ENCODE results near the gene HIBADH.

The HIBADH gene

GRCh38 chr7:27663989-27664331 lies 1.3 kb upstream of the HIBADH start:
- Histone ChIP-seq H3K36me3 (ENCODE audit: control insufficient read depth in 2 of 2, insufficient read depth in 2 of 2, low read length in 2 of 2) (no peaks in the 10 kb centered on the region), H3K27me3 (ENCODE audit: control insufficient read depth in 2 of 2, insufficient read depth in 2 of 2, low read length in 2 of 2) (no peaks in the 10 kb centered on the region), H3K4me1 (ENCODE audit: control insufficient read depth in 2 of 2, insufficient read depth in 2 of 2, low read length in 2 of 2) (peaks cover 5 to 10% of the 10 kb centered on the region in 2 donors), H3K27ac (ENCODE audit: low read depth in 2 of 2, low read length in 2 of 2) (peak overlapping the region; percentile 23 to 72), H3K9ac (ENCODE audit: low read depth in 1 of 2, low read length in 2 of 2) (no peak overlapping the region), H3K4me3 (ENCODE audit: low read length in 2 of 2) (no peak overlapping the region), H3K9me3 (ENCODE audit: control insufficient read depth in 2 of 2, low read length in 2 of 2) (no peaks in the 10 kb centered on the region)

- H3K4me1 ChIP-seq (ENCODE audit: control insufficient read depth in 2 of 2, insufficient read depth in 2 of 2, low read length in 2 of 2), result peaks cover 5 to 10% of the 10 kb centered on the region in 2 donors
- H3K27ac ChIP-seq (ENCODE audit: low read depth in 2 of 2, low read length in 2 of 2), result peak overlapping the region; percentile 70 to 88
- no peaks in the 10 kb centered on the region for H3K36me3 ChIP-seq (ENCODE audit: control insufficient read depth in 2 of 2, insufficient read depth in 2 of 2, low read length in 2 of 2)
- H3K4me3 ChIP-seq (ENCODE audit: low read length in 2 of 2), result peak overlapping the region; percentile 86 to 92
- no peaks in the 10 kb centered on the region for H3K27me3 ChIP-seq (ENCODE audit: control insufficient read depth in 2 of 2, insufficient read depth in 2 of 2, low read length in 2 of 2)
- peak overlapping the region; percentile 76 to 92 for H3K9ac ChIP-seq (ENCODE audit: low read depth in 1 of 2, low read length in 2 of 2)
- no peaks in the 10 kb centered on the region for H3K9me3 ChIP-seq (ENCODE audit: control insufficient read depth in 2 of 2, low read length in 2 of 2)
These were observed 733 bp downstream of the HIBADH start for GRCh38 chr7:27661811-27662489.

- Histone ChIP-seq H3K36me3 (ENCODE audit: control insufficient read depth in 2 of 2, insufficient read depth in 2 of 2, low read length in 2 of 2) (no peaks in the 10 kb centered on the region), H3K9ac (ENCODE audit: low read depth in 1 of 2, low read length in 2 of 2) (no peak overlapping the region), H3K4me3 (ENCODE audit: low read length in 2 of 2) (no peak overlapping the region), H3K9me3 (ENCODE audit: control insufficient read depth in 2 of 2, low read length in 2 of 2) (no peaks in the 10 kb centered on the region), H3K27ac (ENCODE audit: low read depth in 2 of 2, low read length in 2 of 2) (no peak overlapping the region), H3K27me3 (ENCODE audit: control insufficient read depth in 2 of 2, insufficient read depth in 2 of 2, low read length in 2 of 2) (no peaks in the 10 kb centered on the region), H3K4me1 (ENCODE audit: control insufficient read depth in 2 of 2, insufficient read depth in 2 of 2, low read length in 2 of 2) (peaks cover 2% of the 10 kb centered on the region in 2 donors)
These were observed 6.0 kb downstream of the HIBADH start for GRCh38 chr7:27656724-27657123.

GRCh38 chr7:27655184-27655583 lies 7.5 kb downstream of the HIBADH start:
- no peak overlapping the region for H3K4me3 ChIP-seq (ENCODE audit: low read length in 2 of 2)
- H3K9ac ChIP-seq (ENCODE audit: low read depth in 1 of 2, low read length in 2 of 2), result no peak overlapping the region

GRCh38 chr7:27652518-27652917 lies 10.2 kb downstream of the HIBADH start:
- no peak overlapping the region for H3K9ac ChIP-seq (ENCODE audit: low read depth in 1 of 2, low read length in 2 of 2)
- H3K4me1 ChIP-seq (ENCODE audit: control insufficient read depth in 2 of 2, insufficient read depth in 2 of 2, low read length in 2 of 2), result no peaks in the 10 kb centered on the region
- H3K27ac ChIP-seq (ENCODE audit: low read depth in 2 of 2, low read length in 2 of 2), result no peak overlapping the region
- H3K4me3 ChIP-seq (ENCODE audit: low read length in 2 of 2), result no peak overlapping the region
- H3K27me3 ChIP-seq (ENCODE audit: control insufficient read depth in 2 of 2, insufficient read depth in 2 of 2, low read length in 2 of 2), result no peaks in the 10 kb centered on the region
- H3K36me3 ChIP-seq (ENCODE audit: control insufficient read depth in 2 of 2, insufficient read depth in 2 of 2, low read length in 2 of 2), result peaks cover 2 to 8% of the 10 kb centered on the region in 2 donors
- no peaks in the 10 kb centered on the region for H3K9me3 ChIP-seq (ENCODE audit: control insufficient read depth in 2 of 2, low read length in 2 of 2)

More at GRCh38 chr7:27655184-27655583, 7.5 kb downstream of the HIBADH start:
- Histone ChIP-seq H3K27me3 (ENCODE audit: control insufficient read depth in 2 of 2, insufficient read depth in 2 of 2, low read length in 2 of 2) (no peaks in the 10 kb centered on the region), H3K9me3 (ENCODE audit: control insufficient read depth in 2 of 2, low read length in 2 of 2) (no peaks in the 10 kb centered on the region), H3K27ac (ENCODE audit: low read depth in 2 of 2, low read length in 2 of 2) (no peak overlapping the region), H3K4me1 (ENCODE audit: control insufficient read depth in 2 of 2, insufficient read depth in 2 of 2, low read length in 2 of 2) (no peaks in the 10 kb centered on the region), H3K36me3 (ENCODE audit: control insufficient read depth in 2 of 2, insufficient read depth in 2 of 2, low read length in 2 of 2) (no peaks in the 10 kb centered on the region)

GRCh38 chr7:27651702-27652101 lies 11.0 kb downstream of the HIBADH start:
- Histone ChIP-seq H3K27me3 (ENCODE audit: control insufficient read depth in 2 of 2, insufficient read depth in 2 of 2, low read length in 2 of 2) (no peaks in the 10 kb centered on the region), H3K27ac (ENCODE audit: low read depth in 2 of 2, low read length in 2 of 2) (no peak overlapping the region), H3K36me3 (ENCODE audit: control insufficient read depth in 2 of 2, insufficient read depth in 2 of 2, low read length in 2 of 2) (peaks cover 3 to 8% of the 10 kb centered on the region in 2 donors), H3K9ac (ENCODE audit: low read depth in 1 of 2, low read length in 2 of 2) (no peak overlapping the region), H3K9me3 (ENCODE audit: control insufficient read depth in 2 of 2, low read length in 2 of 2) (no peaks in the 10 kb centered on the region), H3K4me1 (ENCODE audit: control insufficient read depth in 2 of 2, insufficient read depth in 2 of 2, low read length in 2 of 2) (no peaks in the 10 kb centered on the region), H3K4me3 (ENCODE audit: low read length in 2 of 2) (no peak overlapping the region)

GRCh38 chr7:27650283-27650682 lies 12.4 kb downstream of the HIBADH start:
- Histone ChIP-seq H3K9ac (ENCODE audit: low read depth in 1 of 2, low read length in 2 of 2) (no peak overlapping the region), H3K27me3 (ENCODE audit: control insufficient read depth in 2 of 2, insufficient read depth in 2 of 2, low read length in 2 of 2) (no peaks in the 10 kb centered on the region), H3K4me3 (ENCODE audit: low read length in 2 of 2) (no peak overlapping the region), H3K27ac (ENCODE audit: low read depth in 2 of 2, low read length in 2 of 2) (no peak overlapping the region), H3K4me1 (ENCODE audit: control insufficient read depth in 2 of 2, insufficient read depth in 2 of 2, low read length in 2 of 2) (no peaks in the 10 kb centered on the region), H3K9me3 (ENCODE audit: control insufficient read depth in 2 of 2, low read length in 2 of 2) (no peaks in the 10 kb centered on the region), H3K36me3 (ENCODE audit: control insufficient read depth in 2 of 2, insufficient read depth in 2 of 2, low read length in 2 of 2) (peaks cover 3 to 8% of the 10 kb centered on the region in 2 donors)

GRCh38 chr7:27647489-27647888 lies 15.2 kb downstream of the HIBADH start:
- no peak overlapping the region for H3K27ac ChIP-seq (ENCODE audit: low read depth in 2 of 2, low read length in 2 of 2)
- H3K36me3 ChIP-seq (ENCODE audit: control insufficient read depth in 2 of 2, insufficient read depth in 2 of 2, low read length in 2 of 2), result peaks cover 3 to 8% of the 10 kb centered on the region in 2 donors
- no peak overlapping the region for H3K4me3 ChIP-seq (ENCODE audit: low read length in 2 of 2)
- H3K4me1 ChIP-seq (ENCODE audit: control insufficient read depth in 2 of 2, insufficient read depth in 2 of 2, low read length in 2 of 2), result no peaks in the 10 kb centered on the region
- H3K9ac ChIP-seq (ENCODE audit: low read depth in 1 of 2, low read length in 2 of 2), result no peak overlapping the region
- H3K27me3 ChIP-seq (ENCODE audit: control insufficient read depth in 2 of 2, insufficient read depth in 2 of 2, low read length in 2 of 2), result no peaks in the 10 kb centered on the region
- H3K9me3 ChIP-seq (ENCODE audit: control insufficient read depth in 2 of 2, low read length in 2 of 2), result no peaks in the 10 kb centered on the region

GRCh38 chr7:27647046-27647445 lies 15.6 kb downstream of the HIBADH start:
- no peaks in the 10 kb centered on the region for H3K4me1 ChIP-seq (ENCODE audit: control insufficient read depth in 2 of 2, insufficient read depth in 2 of 2, low read length in 2 of 2)
- no peaks in the 10 kb centered on the region for H3K9me3 ChIP-seq (ENCODE audit: control insufficient read depth in 2 of 2, low read length in 2 of 2)
- H3K27me3 ChIP-seq (ENCODE audit: control insufficient read depth in 2 of 2, insufficient read depth in 2 of 2, low read length in 2 of 2), result no peaks in the 10 kb centered on the region
- no peak overlapping the region for H3K27ac ChIP-seq (ENCODE audit: low read depth in 2 of 2, low read length in 2 of 2)
- H3K36me3 ChIP-seq (ENCODE audit: control insufficient read depth in 2 of 2, insufficient read depth in 2 of 2, low read length in 2 of 2), result peaks cover 3 to 8% of the 10 kb centered on the region in 2 donors
- H3K4me3 ChIP-seq (ENCODE audit: low read length in 2 of 2), result no peak overlapping the region
- no peak overlapping the region for H3K9ac ChIP-seq (ENCODE audit: low read depth in 1 of 2, low read length in 2 of 2)

- no peak overlapping the region for H3K27ac ChIP-seq (ENCODE audit: low read depth in 2 of 2, low read length in 2 of 2)
- no peaks in the 10 kb centered on the region for H3K27me3 ChIP-seq (ENCODE audit: control insufficient read depth in 2 of 2, insufficient read depth in 2 of 2, low read length in 2 of 2)
- no peak overlapping the region for H3K4me3 ChIP-seq (ENCODE audit: low read length in 2 of 2)
- no peaks in the 10 kb centered on the region for H3K36me3 ChIP-seq (ENCODE audit: control insufficient read depth in 2 of 2, insufficient read depth in 2 of 2, low read length in 2 of 2)
- no peaks in the 10 kb centered on the region for H3K4me1 ChIP-seq (ENCODE audit: control insufficient read depth in 2 of 2, insufficient read depth in 2 of 2, low read length in 2 of 2)
- H3K9ac ChIP-seq (ENCODE audit: low read depth in 1 of 2, low read length in 2 of 2), result no peak overlapping the region
- no peaks in the 10 kb centered on the region for H3K9me3 ChIP-seq (ENCODE audit: control insufficient read depth in 2 of 2, low read length in 2 of 2)
These were observed 20.4 kb downstream of the HIBADH start for GRCh38 chr7:27642271-27642670.

Measured in mucosa of rectum (tissue), 2 donors.